ENCODE measurements around the gene POU2AF2. TPM values are rescaled to one million over a fixed set of nuclear protein-coding genes. Genes with fewer than 3 reads are reported as not detected.

The POU2AF2 gene
- total RNA-seq, 1 donor = not detected

DNA sequence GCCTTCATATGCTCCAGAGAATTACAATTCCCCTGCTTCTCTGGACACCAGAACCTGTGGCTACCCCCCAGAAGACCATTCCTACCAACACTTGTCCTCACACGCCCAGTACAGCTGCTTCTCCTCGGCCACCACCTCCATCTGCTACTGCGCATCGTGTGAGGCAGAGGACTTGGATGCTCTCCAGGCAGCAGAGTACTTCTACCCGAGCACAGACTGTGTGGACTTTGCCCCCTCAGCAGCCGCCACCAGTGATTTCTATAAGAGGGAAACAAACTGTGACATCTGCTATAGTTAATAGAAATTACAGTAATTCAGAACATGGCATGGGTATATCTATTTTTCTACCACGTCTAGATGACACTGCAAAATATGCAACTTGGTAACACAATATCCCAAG is 62.6 kb downstream of the POU2AF2 start:
- no peak overlapping the region for H3K27ac ChIP-seq (ENCODE audit: low read depth, low read length)
- no peak overlapping the region for H3K4me2 ChIP-seq (ENCODE audit: insufficient read depth, low read length)
- no peak for TF ChIP-seq CTCF (IDR thresholded peaks at IDR 0.05; ENCODE audit: extremely low read depth, low read depth, low read length)
- H3K79me2 ChIP-seq (ENCODE audit: insufficient read depth, low read length) = no peaks in the 10 kb centered on the region
- DNase-seq (ENCODE audit: insufficient read length, low spot score, missing footprints) = no peak
- H3K9me3 ChIP-seq (ENCODE audit: low read depth, low read length) = no peaks in the 10 kb centered on the region
- no peaks in the 10 kb centered on the region for H3K4me1 ChIP-seq (ENCODE audit: insufficient read depth, low read length)
- H3K36me3 ChIP-seq (ENCODE audit: insufficient read depth, low read length) = no peaks in the 10 kb centered on the region
- peaks cover 39% of the 10 kb centered on the region for H3K27me3 ChIP-seq (ENCODE audit: insufficient read depth, low read length)
- no peak overlapping the region for H2AFZ ChIP-seq (ENCODE audit: low read length)
- H4K20me1 ChIP-seq (ENCODE audit: insufficient read depth, low read length) = no peaks in the 10 kb centered on the region
- no peak overlapping the region for H3K4me3 ChIP-seq (ENCODE audit: insufficient read depth, low read length)

DNA sequence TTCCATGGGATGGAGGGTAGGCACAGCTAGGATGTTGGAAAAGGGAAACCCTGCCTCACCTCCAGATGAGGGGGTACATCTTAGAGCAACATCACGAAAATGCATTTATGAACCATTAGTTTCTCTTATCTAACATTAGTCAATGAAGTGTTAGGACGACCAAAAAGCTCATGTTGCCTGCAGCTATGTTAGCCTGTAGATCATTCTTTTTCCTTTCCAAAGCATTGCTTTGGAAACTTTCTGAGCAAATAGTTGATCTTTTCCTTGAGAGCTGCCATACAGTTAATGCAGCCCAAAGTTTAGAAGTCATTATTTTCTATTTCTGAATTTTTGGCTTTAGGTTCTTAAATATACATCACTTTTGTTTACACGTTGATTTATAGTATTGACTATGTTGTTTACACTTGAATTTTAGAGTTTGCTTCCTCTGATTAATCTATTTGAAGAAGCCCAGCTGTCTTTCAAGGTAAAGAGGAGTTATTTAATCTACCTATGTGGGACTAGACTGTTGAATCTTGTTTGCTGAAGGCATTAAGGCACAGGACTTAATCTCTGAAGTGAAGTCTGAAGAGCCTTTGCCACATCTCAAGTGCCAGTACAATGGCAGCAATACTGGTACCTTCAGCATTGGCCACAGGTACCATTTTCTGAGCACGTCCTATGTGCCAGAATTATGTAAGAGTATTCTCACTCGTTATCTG is 63.8 kb downstream of the POU2AF2 start:
- H3K36me3 ChIP-seq (ENCODE audit: insufficient read depth, low read length) = no peaks in the 10 kb centered on the region
- no peak overlapping the region for H2AFZ ChIP-seq (ENCODE audit: low read length)
- DNase-seq (ENCODE audit: insufficient read length, low spot score, missing footprints) = no peak
- peaks cover 39% of the 10 kb centered on the region for H3K27me3 ChIP-seq (ENCODE audit: insufficient read depth, low read length)
- TF ChIP-seq CTCF (IDR thresholded peaks at IDR 0.05; ENCODE audit: extremely low read depth, low read depth, low read length) = no peak
- H3K79me2 ChIP-seq (ENCODE audit: insufficient read depth, low read length) = no peaks in the 10 kb centered on the region
- H4K20me1 ChIP-seq (ENCODE audit: insufficient read depth, low read length) = no peaks in the 10 kb centered on the region
- H3K4me2 ChIP-seq (ENCODE audit: insufficient read depth, low read length) = no peak overlapping the region
- no peak overlapping the region for H3K4me3 ChIP-seq (ENCODE audit: insufficient read depth, low read length)
- no peaks in the 10 kb centered on the region for H3K9me3 ChIP-seq (ENCODE audit: low read depth, low read length)
- no peak overlapping the region for H3K27ac ChIP-seq (ENCODE audit: low read depth, low read length)
- no peaks in the 10 kb centered on the region for H3K4me1 ChIP-seq (ENCODE audit: insufficient read depth, low read length)

GRCh38 chr11:111310088-111310487 is 64.6 kb downstream of the POU2AF2 start:
- no peak for TF ChIP-seq CTCF (IDR thresholded peaks at IDR 0.05; ENCODE audit: extremely low read depth, low read depth, low read length)
- H3K36me3 ChIP-seq (ENCODE audit: insufficient read depth, low read length) = no peaks in the 10 kb centered on the region
- H3K4me3 ChIP-seq (ENCODE audit: insufficient read depth, low read length) = no peak overlapping the region
- H2AFZ ChIP-seq (ENCODE audit: low read length) = no peak overlapping the region
- H3K27ac ChIP-seq (ENCODE audit: low read depth, low read length) = no peak overlapping the region
- no peaks in the 10 kb centered on the region for H3K9me3 ChIP-seq (ENCODE audit: low read depth, low read length)
- peaks cover 37% of the 10 kb centered on the region for H3K27me3 ChIP-seq (ENCODE audit: insufficient read depth, low read length)
- no peaks in the 10 kb centered on the region for H3K79me2 ChIP-seq (ENCODE audit: insufficient read depth, low read length)
- DNase-seq (ENCODE audit: insufficient read length, low spot score, missing footprints) = no peak
- no peaks in the 10 kb centered on the region for H3K4me1 ChIP-seq (ENCODE audit: insufficient read depth, low read length)
- H4K20me1 ChIP-seq (ENCODE audit: insufficient read depth, low read length) = no peaks in the 10 kb centered on the region
- no peak overlapping the region for H3K4me2 ChIP-seq (ENCODE audit: insufficient read depth, low read length)

GRCh38 chr11:111310723-111311122 is 65.2 kb downstream of the POU2AF2 start:
- Histone ChIP-seq H3K4me3 (ENCODE audit: insufficient read depth, low read length) (no peak overlapping the region), H4K20me1 (ENCODE audit: insufficient read depth, low read length) (no peaks in the 10 kb centered on the region), H3K4me2 (ENCODE audit: insufficient read depth, low read length) (no peak overlapping the region), H3K36me3 (ENCODE audit: insufficient read depth, low read length) (no peaks in the 10 kb centered on the region), H2AFZ (ENCODE audit: low read length) (no peak overlapping the region), H3K79me2 (ENCODE audit: insufficient read depth, low read length) (no peaks in the 10 kb centered on the region), H3K4me1 (ENCODE audit: insufficient read depth, low read length) (no peaks in the 10 kb centered on the region), H3K27ac (ENCODE audit: low read depth, low read length) (no peak overlapping the region), H3K27me3 (ENCODE audit: insufficient read depth, low read length) (peaks cover 31% of the 10 kb centered on the region), H3K9me3 (ENCODE audit: low read depth, low read length) (no peaks in the 10 kb centered on the region)
- DNase-seq (ENCODE audit: insufficient read length, low spot score, missing footprints) = no peak
- no peak for TF ChIP-seq CTCF (IDR thresholded peaks at IDR 0.05; ENCODE audit: extremely low read depth, low read depth, low read length)

All from osteoblast (primary cell).